RPMI7951 (cell line): Measurements from ENCODE around the gene NAXE. TPM values are rescaled to one million over a fixed set of nuclear protein-coding genes. Genes with fewer than 3 reads are reported as not detected.
"Not testable (repeated sequence)": the region's sequence is repeated elsewhere in the genome, so short reads cannot be mapped to it uniquely, and the experiment has no call there.

Experiments
- DNase-seq: peaks from one replicate; pipeline ENCODE4 v3.0.0-alpha.2; 2012; ENCODE audit warnings: low read depth
- total RNA-seq: library from RNA; depleted of rRNA; stranded (reverse); fragments of >200 nt; shearing (Covaris generic); gene quantifications from 2 replicates; pipeline ENCODE4 v1.2.3, GENCODE V29; 2014

The NAXE gene
- total RNA-seq, 1 experiment from 2014 or later: 85.4 TPM

DNA sequence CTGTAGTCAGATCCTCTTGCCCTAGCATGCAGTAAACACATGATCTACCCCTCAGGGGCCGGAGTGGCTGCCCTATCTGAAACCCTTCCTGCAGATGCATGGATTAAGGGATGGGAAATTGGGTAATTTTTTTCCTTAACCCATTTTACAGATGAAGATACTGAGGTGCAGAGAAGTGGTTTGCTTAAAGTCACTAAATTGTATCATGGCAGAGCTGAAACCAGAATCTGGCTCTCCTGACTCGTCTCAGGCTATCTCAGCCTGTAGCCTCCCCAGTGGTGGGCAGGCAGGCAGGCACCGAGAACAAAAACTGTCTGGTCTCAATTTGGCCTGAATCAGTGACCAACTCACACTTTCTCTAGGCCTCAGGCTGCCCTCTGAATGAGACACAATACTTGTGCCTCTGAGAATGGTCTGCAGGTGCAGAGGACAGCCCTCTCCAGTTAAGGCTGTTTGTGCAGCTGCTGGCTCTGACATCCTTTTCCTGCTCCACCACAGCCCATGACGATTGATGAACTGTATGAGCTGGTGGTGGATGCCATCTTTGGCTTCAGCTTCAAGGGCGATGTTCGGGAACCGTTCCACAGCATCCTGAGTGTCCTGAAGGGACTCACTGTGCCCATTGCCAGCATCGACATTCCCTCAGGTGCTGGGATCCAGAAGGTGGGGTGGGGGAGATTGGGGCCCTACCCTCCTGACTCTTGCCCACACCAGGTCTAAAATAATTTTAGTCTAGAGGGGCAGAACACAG lies 1.5 kb downstream of the NAXE start:
- DNase-seq: no peak

DNA sequence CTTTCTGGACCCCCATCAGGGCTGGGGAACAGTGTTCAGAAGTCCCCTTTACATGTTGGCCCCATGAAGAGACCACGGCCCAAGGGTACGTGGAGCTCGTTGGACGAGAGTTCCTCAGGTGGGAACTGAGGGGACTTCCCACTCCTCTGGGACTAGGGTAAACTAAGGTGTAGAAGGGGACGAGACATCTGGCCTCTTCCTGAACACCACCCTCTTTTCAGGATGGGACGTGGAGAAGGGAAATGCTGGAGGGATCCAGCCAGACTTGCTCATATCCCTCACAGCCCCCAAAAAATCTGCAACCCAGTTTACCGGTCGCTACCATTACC lies 2.0 kb downstream of the NAXE start:
- DNase-seq: no peak

DNA sequence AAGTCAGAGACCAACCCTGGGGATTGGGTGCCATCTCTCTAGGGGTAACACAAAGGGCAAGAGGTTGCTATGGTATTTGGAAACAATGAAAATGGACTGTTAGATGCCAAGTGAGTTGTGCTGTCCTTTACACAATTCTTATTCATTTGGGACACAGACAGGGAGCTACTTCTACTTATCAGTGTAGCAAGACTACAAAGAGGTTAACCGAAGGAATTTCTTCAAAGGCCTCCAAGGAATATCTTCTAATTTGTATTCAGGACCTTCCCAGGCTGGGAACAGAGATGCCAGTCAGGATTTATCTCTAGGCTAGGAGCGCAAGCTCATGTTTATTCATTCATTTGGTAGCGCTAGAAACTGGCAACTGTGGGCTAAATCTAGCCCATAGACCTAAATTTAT lies 2.6 kb downstream of the NAXE start:
- no peak for DNase-seq

DNA sequence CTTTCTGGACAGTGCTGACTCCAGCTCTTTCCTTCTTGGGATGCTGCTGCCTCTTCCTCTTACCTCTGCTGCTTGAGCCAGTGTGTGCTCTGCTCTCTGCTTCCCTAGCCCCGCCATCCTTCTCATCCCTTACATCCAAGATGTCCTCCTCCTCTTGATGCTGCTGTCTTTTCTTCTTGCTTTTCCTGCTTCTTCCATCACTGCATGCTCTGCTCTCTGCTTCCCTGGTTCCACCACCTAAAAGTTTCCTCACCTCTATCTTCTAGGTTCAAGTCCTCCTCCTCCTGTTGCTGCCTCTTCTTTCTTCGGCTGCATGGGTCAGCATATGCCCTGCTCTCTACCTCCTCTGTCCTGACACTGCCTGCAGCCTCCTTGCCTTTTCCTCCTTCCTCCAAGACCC lies 3.4 kb downstream of the NAXE start:
- DNase-seq: no peak

DNA sequence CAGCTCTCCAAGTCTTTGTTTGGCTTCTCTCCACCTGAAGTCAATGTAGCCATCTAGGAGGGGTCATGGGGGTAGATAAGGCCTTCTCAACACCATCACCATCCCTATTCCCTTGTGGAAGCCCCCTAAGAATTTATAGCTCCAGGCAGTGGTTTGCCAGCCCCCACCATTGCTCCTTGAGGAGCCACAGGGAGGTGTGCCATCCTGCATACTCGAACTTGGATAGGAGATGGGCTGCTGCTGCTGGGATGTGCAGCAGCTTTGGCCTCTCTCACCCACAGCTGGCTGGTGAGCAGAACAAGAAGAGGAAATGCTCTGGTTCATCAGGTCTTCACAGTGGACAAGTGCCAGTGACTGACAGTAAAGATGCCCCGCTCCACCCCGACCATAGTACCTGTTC lies 4.8 kb downstream of the NAXE start:
- DNase-seq: no peak

DNA sequence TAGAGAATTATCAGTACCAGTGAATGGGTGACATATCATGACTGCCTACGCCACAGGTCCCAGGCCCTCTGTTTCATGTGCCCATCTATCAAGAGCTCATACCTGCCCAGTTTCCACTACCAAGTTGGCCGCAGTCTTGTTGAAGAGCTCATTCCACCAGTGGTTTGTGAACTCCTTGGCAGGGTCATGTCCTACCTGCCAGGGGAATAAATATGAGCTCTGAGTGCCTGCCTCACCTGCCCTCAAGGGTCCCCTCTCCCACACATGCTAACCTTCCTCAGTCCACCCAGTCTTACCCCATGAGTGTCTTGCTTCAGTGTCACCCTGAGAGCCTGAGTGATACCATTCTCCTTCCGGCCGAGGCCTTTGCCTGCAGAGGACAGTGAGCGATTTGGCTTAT lies 6.5 kb downstream of the NAXE start:
- DNase-seq: no peak

DNA sequence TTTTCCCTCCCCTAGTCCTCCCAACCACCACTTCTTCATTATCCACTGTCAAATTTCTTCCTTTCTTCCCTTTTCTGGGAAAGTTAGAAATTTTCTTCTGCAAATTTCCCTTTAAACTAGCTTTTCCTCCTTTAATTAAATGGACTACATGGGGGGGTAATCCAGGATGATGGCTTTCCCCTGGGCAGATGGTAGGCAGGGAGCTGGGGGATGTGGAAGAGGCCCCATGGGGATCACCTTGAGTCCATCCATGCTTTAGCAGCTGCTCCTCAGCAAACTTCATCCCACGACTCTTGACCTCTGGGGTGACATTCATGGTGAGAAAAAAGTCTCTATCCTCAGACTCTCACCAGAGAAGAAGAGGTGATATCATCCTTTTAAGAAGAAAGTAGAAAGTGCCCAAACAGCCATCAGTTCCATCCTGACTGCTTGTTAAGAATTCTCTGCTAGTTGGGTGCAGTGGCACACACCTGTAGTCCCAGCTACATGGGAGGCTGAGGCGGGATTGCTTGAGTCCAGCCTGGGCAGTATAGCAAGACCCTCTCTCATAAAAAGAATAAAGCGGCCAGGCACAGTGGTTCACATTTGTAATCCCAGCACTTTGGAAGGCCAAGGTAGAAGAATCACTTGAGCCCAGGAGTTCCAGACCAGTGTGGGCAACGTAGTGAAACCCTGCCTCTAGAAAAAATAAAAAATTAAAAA lies 7.3 kb downstream of the NAXE start:
- DNase-seq: no peak

DNA sequence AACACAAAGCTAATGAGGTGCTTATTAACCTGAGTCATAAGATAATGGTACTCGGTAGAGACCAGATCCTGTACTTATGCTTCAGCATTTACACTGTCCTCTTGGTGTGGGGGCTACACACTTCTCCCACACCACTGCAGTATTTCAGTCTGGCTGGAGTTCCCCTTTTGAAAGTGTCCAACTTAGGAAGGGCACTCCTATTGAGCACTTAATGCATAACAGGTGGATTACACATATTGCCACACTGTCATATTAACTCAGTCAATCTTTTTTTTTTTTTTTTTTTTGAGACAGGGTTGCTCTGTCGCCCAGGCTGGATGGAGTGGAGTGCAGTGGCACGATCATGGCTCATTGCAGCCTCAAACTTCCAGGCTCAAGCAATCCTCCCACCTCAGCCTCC lies 8.2 kb downstream of the NAXE start:
- no peak for DNase-seq

DNA sequence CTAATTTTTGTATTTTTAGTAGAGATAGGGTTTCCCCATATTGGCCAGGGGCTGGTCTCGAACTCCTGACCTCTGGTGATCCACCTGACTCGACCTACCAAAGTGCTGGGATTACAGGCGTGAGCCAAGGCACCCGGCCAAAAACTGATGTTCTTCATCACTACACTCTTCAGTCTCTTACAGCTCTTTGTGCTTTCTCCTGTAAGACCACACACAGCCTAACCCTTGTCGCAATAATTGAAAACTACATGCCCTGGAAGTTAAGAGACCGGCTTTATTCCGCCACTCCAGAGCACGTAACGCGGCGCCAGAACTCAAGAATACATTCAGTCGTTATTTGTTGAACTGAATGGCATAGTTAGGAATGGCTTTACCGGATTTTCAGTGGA lies 9.2 kb downstream of the NAXE start:
- DNase-seq: no peak

DNA sequence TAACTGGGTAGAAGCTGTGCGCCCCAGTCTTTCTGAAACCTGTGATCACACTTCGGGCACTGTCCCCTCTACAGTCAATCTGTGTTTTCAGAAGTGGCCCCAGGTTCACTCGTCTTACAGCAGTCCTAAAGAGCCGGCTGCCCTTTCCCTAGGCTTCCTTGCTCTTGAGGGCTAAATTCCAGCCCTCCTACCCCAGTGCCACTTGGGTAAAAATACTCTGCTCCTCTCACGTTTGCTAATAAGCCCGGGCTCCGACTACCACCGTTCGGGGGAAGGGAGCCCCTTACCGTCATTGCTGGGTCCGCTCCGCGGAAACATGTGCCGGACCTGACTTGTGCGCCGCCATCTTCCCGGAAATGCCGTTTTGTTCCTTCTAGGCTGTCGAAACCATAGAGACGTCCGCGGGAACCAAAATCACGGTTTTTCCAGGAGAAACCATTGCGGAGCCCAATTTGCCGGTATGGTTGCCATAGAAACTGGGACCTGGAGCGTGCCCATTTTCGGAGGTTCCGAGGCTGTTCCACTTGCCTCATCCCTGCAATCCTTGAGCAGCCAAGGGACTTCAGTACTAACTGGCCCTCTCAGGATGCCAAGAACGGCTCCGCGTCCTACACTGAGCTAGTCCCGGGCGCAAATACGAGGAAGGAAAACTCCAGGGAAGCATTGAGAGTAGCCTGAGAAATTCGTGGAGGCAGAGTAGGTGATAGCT lies 9.7 kb downstream of the NAXE start, which contains the start of gene GPATCH4:
Gene GPATCH4 (minus strand): TSS at position 358 of the 709 bp plus-strand sequence.
- peak; percentile 91 for DNase-seq

DNA sequence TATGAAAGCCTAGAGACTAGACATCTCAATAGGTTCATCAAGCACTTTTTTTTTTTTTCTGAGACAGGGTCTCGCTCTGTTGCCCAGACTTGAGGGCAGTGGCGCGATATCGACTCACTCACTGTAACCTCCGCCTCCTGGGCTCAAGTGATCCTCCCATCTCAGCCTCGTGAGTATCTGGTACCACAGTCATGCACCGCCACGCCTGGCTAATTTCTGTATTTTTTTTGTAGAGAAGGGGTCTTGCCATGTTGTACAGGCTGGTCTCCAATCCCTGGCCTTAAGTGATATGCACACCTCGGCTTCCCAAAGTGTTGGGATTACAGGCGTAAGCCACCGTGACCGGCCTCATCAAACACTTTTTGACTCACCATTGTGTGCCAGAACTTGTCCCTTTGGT lies 10.3 kb downstream of the NAXE start:
- DNase-seq: peak; percentile 16

DNA sequence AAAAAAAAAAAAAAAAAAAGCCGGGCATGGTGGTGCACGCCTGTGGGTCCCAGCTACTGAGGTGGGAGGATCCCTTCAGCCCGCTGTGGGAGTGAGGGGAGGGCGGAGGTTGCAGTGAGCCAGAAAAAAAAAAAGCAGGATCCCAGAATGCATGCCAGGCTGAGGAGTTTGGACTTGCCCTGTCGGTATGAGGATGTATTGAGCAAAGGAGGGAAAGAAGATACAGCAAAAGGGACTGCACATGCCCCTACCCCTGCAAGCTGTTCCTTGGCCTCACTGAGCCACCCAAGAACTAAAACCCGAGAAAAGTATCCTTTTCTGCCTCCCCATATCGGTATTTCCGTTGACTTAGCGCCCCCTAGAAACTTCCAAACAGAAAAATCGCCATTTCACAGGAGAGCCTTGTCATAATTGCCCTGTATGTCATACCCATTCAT lies 11.0 kb downstream of the NAXE start:
- peak; percentile 29 for DNase-seq

DNA sequence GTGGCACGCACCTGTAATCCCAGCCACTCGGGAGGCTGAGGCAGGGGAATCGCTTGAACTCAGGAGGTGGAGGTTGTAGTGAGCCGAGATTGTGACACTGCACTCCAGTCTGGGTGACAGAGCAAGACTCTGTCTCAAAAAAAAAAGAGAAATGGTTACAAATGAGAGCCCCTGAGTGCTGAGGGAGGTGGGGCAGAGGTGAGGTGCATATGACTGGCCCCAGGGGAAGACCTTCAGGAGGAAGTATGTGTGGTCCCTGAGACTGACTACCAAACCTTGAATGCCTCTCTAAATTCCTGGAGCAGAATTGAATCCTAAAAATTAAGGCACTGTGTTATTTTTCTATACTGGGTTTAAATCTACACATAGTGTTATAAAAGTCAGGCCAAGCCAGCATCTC lies 15.8 kb downstream of the NAXE start:
- not testable (repeated sequence) for DNase-seq

DNA sequence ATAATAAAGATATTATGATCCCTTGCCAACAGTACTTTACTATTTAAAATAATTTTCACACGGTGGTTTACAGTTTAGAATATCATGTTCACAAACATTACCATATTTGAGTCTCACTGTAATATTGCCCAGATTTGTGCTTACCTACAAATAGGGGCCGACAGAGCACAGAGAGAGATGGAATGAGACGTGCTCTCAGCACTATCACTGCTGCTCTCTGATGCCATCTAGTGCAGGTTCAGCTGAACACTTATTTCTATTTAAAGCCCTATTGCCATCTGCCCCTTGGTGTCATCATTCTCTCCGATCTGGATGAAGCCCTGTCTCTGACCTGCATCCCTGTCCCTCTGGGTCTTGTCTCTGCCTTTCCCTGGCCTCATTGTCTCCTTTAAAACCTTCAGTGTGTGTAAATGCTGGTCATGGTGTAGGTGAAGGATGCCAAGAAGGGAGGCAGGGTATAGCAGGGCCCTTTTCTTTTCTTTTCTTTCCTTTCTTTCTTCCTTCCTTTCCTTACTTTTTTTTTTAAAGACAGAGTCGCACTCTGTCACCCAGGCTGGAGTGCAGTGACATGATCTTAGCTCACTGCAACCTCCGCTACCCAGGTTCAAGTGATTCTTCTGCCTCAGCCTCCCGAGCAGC lies 16.6 kb downstream of the NAXE start:
- peak; percentile 62 for DNase-seq

DNA sequence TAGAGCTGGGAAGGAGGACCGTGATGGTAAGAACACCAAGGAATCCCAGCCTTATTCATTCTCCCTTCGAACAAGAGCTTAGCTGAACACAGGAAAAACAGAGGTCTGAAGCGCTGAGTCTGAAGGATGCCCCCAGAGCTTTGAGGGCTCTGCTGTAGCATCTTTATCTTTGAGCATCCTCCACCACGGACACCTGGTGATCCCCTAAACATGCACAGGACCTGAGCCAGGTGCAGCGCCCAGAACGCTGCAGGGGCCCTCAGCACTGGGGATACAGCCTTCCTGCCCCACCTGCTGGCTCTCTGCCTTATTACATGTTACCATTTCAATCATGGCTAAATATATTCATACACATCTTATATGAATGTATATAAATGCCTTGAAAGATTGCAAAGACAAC lies 17.4 kb downstream of the NAXE start:
- no peak for DNase-seq

DNA sequence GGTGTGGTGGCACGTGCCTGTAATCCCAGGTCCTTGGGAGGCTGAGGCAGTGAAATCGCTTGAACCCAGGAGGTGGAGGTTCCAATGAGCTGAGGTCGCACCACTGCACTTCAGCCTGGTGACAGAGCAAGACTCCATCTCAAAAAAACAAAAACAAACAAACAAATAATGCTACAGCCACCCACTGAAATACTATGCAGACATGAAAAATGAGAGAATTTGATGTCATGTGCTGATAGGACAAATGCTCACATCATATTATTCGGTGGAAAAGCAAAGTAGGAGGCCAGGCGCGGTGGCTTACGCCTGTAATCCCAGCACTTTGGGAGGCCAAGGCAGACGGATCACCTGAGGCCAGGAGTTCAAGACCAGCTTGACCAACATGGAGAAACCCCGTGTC lies 18.5 kb downstream of the NAXE start:
- not testable (repeated sequence) for DNase-seq

DNA sequence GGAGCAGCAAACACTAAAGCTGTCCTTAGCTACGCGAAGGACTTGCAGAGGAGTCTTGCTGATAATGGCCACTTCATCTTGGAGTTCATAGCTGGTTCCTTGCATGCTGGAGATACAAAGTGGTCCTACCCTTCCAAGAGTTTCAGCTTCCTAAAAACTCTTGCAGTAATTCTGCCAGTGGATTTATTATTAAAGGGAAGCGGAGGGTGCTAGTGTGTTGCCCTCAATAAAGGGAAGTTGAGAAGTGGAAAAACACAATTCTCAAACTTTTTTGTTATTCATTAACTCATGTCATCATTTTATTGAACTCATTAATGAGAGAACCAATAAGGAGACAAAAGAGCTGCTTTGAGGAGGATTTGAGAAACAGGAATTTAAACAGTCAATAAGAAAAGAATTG lies 21.1 kb downstream of the NAXE start:
- DNase-seq: no peak

DNA sequence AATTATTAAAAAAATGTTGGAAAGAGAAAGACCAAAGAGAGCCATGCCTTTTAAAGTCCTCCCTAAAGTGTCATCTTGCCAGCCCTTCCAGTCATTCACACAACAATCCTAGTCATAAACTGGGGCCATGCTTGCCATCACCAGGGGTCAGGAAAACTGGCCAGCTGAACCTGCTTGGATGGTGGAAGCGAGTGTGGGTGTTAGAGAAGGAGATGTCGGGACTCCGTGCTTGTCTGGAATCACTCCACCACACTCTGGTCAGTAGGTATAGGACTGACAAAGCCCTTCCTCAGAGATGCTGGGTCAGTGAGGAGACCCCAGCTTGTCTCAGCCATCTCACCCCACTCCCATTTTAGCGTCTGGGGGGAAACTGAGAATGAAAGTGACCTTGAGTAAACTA lies 24.4 kb downstream of the NAXE start:
- DNase-seq: no peak

DNA sequence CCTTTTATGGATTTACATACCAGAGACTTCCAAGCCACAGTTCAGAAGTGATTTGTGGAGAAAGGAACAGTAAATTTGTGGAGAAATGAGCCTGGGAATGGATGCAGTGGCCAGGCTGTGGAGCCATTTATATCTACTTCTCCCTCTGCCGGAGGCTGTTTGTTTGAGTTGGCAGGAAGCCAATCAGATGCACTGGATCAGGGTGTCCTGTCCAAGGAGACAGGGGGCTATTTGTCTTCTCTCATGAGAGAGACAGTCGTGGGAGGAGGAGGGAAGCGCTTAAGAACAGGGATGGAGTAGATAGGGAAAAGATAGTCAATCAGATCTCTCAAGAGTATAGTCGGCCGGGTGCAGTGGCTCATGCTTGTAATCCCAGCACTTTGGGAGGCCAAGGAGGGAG lies 24.9 kb downstream of the NAXE start:
- peak; percentile 81 for DNase-seq

DNA sequence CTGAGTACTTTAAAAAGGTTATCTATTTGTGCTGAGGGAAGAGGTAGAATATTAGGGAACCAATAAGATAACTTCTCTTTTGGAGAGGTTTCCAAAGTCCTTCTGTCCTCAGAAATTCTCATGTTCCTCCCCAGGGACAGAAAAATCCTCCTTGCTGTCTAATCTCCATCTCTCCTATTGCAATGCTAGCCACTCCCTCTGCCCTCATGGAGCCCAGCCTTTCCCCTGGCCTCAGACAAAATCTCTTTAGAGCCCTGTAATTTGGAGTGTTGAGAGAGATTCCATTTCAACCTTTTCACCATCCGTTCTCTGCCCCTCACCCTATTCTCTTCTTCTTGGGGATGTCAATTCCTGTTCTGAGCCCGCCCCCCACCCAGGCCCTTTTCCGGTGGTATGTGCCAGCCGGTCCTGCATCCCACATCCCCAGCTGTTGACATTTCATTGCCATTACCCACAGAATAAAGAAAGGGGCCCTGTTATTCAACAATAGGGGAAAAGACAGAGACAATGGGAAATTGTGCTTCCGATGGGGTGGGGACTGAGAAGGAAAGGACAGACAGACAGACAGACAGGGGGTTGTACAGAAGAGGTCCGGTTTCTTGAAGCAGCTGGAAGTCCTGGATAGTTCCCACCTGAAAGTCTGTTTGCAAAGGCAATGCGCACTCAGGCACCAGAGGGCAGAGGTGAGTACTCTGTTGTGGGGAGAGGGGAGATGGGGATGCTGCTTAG lies 27.4 kb downstream of the NAXE start, which contains the start of gene HAPLN2:
Gene HAPLN2 (plus strand): TSS at position 563 of the 729 bp plus-strand sequence. CDS start 4,076 bp downstream, outside the sequence.
- DNase-seq: no peak

DNA sequence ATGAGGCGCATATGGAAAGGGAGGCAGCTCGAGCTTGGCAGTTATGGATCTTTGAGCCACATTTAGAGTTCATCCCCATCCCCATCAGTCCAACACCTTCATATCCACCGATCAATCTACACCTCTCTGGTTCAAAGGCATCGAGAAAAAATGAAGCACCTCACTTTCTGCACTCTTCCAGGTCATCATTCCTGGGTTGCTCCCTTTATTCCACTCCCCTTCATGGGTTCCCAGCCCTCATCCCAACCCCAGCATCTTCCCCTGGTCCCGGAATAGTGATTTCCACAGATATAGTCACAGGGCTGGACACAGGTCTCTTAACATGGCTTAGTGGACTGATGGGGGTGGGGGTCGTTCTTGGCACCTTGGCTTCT lies 28.0 kb downstream of the NAXE start:
- DNase-seq: no peak
